Astrocyte (in vitro differentiated cells and primary cell): ENCODE data around the gene CHST9.

Experiments
- EZH2 ChIP-seq: IDR thresholded peaks from 2 replicates; pipeline ENCODE4 v1.6.1; 2012; ENCODE audit warnings: mild to moderate bottlenecking, low read length, inconsistent platforms; ENCODE audit not compliant: insufficient read depth
- TF ChIP-seq, protein P1 (sequence below): IDR thresholded peaks from 2 replicates; pipeline ENCODE4 v1.5.1; 2011; ENCODE audit warnings: low read depth, mild to moderate bottlenecking, inconsistent platforms, low read length, moderate library complexity; ENCODE audit not compliant: insufficient read depth

DNA sequence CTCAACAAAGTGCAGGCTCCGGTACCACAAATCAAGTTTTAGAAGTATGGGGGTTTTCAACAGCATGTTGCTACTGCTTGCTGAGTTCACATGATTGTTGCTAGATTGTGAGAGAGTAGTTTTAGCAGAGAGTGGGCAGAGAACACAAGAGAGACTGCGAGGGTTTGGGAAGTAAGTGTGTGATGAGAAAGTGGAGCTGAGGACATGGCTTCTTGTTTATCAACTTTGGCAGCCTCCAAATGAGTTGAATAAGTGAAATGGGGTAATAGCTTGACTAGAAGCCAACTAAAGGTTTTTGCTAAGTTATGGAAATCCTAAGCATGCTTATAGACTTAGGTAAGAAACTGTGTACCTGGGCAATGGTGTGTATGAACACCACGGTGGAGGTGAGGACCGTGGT is 135.1 kb downstream of the CHST9 start:
- TF ChIP-seq, protein P1, sequence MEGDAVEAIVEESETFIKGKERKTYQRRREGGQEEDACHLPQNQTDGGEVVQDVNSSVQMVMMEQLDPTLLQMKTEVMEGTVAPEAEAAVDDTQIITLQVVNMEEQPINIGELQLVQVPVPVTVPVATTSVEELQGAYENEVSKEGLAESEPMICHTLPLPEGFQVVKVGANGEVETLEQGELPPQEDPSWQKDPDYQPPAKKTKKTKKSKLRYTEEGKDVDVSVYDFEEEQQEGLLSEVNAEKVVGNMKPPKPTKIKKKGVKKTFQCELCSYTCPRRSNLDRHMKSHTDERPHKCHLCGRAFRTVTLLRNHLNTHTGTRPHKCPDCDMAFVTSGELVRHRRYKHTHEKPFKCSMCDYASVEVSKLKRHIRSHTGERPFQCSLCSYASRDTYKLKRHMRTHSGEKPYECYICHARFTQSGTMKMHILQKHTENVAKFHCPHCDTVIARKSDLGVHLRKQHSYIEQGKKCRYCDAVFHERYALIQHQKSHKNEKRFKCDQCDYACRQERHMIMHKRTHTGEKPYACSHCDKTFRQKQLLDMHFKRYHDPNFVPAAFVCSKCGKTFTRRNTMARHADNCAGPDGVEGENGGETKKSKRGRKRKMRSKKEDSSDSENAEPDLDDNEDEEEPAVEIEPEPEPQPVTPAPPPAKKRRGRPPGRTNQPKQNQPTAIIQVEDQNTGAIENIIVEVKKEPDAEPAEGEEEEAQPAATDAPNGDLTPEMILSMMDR = no peak
- no peak for TF ChIP-seq EZH2
